GM18498 (cell line): Measurements from ENCODE around the gene MSH3.
"Not testable (repeated sequence)": the region's sequence is repeated elsewhere in the genome, so short reads cannot be mapped to it uniquely, and the experiment has no call there.

Experiments used
- ATAC-seq: cut with Tn5 transposase; IDR thresholded peaks from one replicate; pipeline ENCODE4 v1.9.1; 2021; ENCODE audit warnings: mild to moderate bottlenecking, moderate library complexity; ENCODE audit not compliant: unreplicated experiment

Gene MSH3

DNA sequence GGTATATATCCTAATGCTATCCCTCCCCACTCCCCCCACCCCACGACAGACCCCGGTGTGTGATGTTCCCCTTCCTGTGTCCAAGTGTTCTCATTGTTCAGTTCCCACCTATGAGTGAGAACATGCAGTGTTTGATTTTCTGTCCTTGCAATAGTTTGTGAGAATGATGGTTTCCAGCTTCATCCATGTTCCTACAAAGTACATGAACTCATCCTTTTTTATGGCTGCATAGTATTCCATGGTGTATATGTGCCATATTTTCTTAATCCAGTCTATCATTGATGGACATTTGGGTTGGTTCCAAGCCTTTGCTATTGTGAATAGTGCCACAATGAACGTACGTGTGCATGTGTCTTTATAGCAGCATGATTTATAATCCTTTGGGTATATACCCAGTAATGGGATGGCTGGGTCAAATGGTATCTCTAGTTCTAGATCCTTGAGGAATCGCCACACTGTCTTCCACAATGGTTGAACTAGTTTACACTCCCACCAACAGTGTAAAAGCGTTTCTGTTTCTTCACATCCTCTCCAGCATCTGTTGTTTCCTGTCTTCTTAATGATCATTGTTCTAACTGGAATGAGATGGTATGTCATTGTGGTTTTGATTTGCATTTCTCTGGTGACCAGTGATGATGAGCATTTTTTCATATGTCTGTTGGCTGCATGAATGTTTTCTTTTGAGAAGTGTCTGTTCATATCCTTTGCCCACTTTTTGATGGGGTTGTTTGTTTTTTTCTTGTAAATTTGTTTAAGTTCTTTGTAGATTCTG lies 186.8 kb downstream of the MSH3 start:
- not testable (repeated sequence) for ATAC-seq

DNA sequence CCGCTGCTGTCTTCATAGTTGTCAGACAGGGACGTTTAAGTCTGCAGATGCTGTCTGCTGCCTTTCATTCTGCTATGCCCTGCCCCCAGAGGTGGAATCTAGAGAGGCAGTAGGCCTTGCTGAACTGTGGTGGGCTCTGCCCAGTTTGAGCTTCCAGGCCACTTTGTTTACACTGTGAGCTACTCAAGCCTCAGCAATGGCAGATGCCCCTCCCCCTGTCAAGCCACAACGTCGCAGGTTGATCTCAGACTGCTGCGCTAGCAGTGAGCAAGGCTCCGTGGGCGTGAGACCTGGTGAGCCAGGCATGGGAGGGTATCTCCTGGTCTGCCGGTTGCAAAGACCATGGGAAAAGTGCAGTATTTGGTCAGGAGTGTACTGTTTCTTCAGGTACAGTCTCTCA lies 192.0 kb downstream of the MSH3 start:
- ATAC-seq = not testable (repeated sequence)

DNA sequence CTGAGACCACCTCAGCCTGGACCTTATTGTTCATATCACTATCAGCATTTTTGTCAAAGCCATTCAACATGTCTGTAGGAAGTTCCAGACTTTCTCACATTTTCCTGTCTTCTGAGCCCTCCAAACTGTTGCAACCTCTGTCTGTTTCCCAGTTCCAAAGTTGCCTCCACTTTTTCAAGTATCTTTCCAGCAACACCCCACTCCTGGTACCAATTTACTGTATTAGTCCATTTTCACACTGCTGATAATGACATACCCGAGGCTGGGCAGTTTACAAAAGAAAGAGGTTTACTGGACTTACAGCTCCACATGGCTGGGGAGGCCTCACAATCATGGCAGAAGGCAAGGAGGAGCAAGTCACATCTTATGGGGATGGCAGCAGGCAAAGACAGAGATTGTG lies 195.7 kb downstream of the MSH3 start:
- ATAC-seq = not testable (repeated sequence)

DNA sequence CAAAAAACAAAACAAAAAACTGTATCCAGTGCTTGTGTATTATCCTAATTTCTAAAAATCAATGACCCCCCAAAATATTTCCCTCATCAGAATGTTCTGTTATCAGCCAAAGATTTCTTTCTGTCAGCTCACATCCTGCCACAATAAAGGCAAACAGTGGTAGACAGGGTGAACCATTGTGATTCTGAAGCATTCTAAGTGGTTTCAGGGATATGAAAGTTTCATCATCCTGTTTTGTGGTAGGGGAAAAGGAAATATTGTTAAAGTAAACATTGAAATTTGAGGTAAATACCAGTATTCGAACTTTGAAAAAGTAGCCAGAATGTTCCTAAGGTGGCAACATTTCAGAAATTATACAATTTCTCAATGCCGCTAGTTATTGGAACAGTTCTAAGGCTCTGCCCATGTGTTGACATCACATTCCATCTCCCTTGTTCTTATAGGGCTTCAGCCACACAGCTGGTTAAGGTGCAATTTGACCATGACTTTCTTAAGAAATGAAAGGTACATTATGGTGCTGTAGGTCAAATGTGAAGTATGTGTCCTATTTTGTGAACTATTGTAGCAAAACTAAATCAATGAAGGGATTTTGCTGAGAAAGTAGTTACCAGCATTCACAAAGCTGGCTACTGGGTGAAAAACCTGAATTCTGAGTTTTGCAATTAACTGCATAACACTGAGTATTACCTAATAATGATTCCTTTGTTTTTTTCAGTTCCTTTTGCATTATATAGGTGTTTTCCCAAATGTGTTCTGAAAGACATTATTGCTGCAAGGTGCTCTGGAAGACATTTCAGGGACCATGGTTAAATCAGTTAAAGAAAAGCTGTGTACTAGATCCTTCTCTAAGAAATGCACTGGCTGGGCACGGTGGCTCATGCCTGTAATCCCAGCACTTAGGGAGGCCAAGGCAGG lies 198.1 kb downstream of the MSH3 start:
- ATAC-seq = no peak

DNA sequence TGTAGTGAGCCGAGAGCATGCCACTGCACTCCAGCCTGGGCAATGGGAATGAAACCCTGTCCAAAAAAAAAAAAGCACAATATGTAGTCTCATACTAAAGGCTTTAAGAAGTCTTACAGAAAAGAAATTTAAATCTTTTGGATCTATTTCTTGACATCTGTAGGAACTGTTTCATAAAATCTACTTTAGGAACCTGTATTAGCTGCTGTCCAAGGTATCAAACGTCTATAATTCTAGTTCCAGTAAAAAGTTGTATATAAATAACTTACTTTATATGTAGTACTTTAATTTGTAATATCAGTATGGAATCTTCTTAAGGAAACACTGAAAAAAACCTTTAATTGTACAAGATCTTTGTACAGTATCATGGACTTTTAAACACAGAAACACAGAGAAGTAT lies 199.0 kb downstream of the MSH3 start:
- no peak for ATAC-seq

DNA sequence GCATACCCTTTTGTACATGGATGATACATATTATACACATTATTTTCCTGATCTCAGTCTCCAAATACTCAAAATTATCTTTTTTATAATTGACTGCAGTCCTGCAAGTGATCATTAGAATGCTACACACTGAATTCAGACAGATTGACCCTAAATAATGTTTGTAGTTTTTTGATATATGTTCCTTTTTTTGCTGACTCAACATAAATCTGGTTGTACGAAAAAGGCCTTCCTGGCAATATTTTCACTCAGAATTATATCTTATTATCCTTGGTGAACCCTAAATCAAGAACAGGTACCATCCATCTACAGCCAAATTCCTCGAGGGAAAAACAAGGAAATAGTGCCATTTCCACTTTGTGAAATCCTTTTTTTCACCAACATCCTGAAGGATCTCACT lies 200.1 kb downstream of the MSH3 start:
- ATAC-seq = no peak

DNA sequence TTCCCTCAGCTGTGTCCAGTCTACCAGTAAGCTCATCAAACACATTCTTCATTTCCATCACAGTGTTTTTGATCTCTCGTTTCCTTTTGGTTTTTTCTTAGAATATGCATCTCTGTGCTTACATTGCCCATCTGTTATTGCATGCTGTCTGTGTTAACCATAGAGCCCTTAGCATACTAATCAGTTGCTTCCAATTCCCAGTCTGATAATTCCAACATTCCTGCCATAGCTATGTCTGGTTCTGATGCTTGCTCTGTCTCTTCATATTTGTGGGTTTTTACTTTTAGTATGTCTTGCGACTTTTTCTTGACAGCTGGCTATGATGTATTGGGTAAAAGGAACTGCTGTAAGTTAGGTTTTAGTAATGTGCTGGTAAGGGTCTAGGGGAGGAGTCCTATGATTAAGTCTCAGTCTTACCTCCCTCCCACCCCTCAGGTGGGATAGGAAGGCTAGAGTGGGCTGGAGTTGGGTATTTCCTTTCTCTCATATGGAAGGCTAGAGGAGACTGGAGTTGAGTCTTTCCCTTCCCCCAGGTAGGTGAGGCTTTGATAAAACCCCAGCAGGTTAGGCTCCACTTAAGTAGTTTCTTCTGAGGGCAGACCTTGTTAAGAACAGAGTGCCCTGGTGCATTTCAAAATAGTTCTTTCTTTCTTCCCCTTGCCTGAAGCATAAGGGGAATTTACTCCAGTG lies 206.6 kb downstream of the MSH3 start:
- ATAC-seq = no peak

DNA sequence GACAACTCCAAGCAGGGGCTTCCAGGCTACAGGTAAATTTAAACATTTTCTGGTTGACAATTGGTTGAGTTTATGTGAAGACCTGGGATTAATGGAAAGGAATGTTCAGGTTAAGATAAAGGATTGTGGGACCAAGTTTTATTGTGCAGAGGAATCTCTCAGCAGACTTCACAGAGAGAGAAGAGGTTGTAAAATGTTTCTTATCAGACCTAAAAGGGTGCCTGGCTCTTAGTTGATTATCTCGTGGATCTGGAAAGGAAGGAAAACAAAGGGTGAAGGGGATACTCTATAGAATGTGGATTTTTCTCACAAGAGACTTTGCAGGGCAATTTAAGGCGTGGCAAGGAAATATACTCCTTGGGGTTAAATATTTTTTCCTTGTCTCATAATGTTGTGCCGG lies 209.3 kb downstream of the MSH3 start:
- no peak for ATAC-seq

DNA sequence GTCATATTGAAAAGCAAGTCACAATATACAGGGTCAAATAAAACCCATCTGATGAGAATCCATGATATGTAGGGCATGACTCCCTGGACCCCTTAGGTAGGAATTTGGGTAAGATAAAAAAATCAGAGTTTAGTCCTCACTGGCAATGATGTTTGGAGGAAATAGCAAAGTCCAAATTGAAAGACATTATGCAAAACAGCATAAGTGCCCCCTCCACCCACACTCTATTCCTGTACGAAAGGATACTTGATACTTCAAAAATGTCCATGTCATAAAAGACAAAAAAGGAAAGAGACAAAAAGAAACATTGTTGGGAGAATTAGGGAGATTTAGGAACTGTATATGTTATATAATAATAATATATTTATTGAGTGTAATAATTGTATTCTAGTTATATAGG lies 209.7 kb downstream of the MSH3 start:
- no peak for ATAC-seq

DNA sequence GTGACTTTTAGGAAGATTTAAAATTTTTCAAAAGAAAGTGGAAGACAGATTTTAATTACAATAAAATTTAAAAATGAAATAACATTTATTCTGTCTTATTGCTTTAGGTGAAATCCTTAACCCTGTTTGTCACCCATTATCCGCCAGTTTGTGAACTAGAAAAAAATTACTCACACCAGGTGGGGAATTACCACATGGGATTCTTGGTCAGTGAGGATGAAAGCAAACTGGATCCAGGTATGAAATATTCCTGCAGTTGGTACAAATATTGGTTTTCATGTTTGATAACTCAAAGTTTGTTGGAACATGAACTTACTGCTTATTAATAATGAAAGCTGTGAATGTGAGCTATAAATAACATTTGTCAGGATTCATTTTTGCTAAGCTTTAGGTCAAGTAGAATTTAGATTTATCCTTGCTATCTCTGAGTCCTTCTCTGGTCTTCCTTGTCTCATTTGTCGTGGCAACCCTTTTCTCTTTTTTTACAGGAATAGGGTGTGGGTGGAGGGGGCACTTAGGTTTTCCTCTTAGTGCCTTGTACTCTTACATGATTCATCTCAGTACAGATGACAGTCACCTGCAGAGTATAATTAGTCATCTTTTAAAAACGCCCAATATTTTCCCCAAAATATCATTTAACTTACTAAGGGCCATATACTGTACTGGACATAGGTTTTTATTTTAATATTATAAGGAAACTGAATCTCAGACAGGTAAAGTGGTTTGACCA lies 210.4 kb downstream of the MSH3 start:
- no peak for ATAC-seq

DNA sequence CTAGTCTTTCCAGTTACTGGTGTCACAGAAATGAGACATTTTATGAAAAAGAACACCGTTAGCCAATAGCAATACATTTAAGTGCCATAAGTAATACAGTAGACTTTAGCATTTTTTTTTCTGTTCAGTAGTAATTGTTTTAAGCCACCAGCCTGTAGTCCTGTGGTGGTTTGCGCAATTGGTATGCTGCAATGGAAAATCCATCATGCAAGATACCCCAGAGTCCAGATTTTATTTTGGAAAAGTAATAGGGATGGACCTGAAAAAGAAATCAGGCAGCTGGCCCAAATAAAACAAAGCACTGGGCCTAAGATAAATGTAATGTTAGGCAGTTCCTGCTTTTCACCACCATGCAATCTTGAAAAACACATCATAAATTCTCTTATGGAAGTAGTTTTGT lies 211.1 kb downstream of the MSH3 start:
- no peak for ATAC-seq

DNA sequence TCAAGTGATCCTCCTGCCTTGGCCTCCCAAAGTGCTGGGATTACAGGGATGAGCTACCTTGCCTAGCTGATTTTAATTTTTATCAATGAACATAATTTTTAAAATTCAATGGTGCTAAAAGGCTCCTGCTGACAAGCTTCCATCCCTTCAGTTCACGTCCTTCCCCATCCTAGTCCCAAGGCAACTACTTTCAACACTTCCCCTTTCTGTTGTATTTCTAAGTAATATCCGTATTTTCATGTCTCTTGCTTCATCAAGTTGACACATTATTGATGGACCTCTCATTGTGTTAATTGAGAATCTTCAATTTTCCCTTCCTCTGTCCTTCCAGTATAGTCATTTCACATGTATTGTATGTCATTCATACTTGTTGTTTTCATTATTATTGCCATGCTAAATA lies 211.9 kb downstream of the MSH3 start:
- ATAC-seq = no peak

DNA sequence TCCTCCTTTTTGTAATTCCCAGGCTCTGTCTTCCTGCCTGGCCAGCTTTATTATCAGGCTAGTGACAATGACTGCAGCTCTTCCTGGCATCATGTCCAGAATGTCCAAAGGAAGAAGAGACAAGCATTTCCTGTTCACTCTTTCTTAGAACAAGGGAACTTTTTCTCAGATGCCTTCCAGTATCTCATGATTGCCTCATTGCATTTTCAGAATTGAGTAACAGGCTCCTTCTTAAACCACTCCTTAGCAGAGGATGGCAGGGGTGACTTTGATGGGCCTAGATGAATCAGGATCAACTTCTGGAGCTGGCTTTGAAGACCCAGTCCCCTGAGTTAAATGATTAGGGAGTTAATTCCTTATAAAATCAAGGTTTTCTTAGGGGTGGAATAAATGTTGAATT lies 212.8 kb downstream of the MSH3 start:
- ATAC-seq = no peak

DNA sequence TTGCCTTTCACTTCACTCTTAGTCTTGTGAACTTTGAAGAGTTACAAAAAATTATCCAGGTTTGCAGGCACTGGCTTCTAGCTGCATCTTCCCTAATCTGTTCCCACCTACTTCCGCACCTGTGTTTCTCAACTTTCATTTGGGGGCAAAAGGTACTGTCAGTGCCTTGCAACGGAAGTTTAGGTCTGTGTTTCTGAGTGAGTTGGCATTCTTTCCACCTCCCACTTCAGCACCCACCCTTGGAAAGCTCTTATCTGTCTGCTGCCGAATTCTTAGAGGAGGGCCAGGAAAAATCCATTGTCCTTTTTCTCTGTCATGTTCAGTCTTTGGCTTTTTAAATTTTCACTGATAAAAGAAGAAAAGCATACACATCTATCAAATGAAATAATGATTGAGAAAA lies 216.0 kb downstream of the MSH3 start:
- ATAC-seq = no peak

DNA sequence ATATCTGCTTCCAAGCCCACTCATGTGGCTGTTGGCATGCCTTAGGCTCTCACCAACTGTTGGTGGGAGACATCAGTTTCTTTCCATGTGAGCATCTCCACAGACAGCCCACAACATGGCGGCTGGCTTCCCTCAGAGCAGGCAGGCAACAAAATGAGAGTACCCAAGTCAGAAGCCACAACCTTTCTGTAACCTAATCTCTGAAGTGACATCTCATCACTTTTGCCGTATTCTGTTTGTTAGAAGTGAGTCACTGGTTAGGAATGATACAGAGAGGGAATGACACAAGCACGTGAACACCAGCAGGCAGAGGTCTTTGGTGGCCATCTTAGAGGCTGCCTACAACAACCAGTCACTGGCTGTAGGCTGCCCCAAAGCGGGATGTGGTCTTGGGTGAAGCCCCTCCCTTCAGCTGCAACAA lies 217.1 kb downstream of the MSH3 start:
- ATAC-seq = no peak

DNA sequence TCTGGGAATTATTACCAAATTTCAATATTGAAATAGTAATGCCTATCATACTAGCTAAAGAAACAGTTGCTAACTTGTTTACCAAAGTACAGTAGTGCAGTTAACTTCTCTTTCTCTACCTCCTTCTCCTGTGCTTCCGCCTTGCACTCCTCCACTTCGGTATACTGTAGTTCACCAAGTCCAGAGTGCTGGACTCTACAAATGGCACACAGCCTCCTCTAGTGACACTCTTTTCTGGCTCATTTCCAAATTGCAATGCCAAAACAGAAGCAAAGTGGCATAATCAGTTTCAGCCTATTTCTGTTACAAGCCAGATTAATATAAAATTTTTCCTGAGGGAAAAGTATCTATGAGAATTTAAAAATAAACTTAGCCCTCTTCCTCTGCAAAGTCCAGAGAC lies 219.7 kb downstream of the MSH3 start:
- no peak for ATAC-seq

DNA sequence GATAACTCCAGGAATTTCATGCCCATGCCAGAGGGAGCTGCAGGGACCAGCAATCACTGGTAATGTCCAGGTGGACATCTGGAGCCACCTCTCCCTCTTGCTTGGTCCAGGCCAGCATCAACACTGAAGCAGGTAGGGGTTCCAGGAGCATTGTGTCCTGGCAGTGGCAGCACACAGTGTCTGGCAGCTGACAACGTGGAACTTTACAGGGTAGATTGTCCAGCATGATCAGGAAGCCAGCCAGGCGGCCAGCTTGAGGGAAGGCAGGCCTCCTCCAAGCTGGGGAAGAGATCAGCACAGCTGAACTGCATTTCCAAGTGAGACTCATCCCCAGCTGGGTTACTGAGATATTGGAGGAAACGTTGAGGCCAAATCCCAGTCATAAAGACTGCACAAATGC lies 223.1 kb downstream of the MSH3 start:
- ATAC-seq = no peak

DNA sequence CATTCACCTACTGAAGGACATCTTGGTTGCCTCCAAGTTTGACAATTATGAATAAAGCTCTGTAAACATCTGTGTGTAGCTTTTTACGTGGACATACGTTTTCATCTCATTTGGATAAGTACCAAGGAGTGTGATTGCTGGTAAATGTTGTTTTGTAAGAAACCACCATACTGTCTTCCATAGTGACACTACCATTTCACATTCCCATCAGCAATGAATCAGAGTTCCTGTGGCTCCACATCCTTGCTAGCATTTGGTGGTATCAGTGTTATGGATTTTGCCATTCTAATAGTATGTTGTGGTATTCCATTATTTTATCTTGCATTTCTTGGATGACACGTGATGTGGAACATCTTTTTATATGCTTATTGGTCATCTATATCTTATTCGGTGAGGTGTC lies 227.3 kb downstream of the MSH3 start:
- no peak for ATAC-seq

DNA sequence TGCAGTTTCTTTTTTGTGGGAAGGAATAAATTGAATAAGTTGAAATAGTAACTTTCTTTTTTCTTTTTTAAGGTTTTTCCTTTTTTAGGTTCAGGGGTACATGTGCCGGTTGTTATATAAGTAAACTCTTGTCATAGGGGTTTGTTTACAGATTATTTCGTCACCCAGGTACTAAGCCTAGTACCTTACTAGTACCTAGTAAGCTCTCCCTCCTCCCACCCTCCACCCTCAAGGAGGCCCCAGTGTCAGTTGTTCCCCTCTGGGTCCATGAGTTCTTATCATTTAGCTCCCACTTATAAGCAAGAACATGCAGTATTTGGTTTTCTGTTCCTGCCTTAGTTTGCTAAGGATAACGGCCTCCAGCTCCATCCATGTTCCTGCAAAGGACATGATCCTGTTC lies 228.9 kb downstream of the MSH3 start:
- ATAC-seq = not testable (repeated sequence)

DNA sequence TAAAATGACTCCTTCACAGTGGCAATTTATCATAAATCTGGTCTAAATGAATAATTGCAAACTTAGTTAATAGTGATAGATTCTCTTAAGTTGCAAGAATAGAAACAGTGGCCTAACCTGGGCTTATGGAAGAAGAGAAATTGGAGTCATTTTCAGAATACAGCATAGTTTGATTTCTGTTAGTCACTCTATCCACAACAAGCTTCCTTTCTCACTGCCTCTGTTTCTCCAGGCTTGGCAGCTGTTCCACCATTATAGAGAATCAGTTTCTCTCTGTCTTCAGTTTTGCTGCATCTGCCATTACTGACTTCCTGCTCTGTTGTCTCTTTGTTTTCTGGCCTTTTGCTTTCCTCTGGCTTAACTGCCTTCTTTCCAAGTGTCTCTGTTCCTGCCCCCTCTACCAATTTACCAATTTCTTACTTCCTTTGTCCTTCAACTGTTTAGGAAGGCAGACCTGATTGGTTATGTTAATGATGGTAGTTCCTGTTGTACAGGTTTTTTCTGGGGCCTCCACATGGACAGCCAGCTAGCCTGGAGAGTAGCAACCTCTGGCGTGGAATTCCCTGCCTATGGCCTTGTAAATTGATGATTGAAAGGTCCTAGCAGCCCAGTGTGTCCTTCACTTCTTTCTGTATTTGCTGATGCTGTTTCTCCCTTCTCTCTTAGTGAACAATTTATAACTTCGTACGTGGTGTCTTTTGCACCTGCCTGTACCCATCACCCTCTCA lies 229.8 kb downstream of the MSH3 start:
- ATAC-seq = no peak
